GM06990 (cell line): Measurements from ENCODE around the gene UGT1A6.

Source experiments
- DNase-seq: peaks from one replicate; pipeline ENCODE4 v3.0.0-alpha.2; 2011; ENCODE audit not compliant: insufficient read length; ENCODE audit errors: extremely low read depth
- H3K27me3 ChIP-seq: replicated peaks from 2 replicates; pipeline ENCODE4 v1.6.0; 2011; ENCODE audit warnings: low read length; ENCODE audit not compliant: control insufficient read depth, insufficient read depth
- H3K36me3 ChIP-seq: 2 replicates; pipeline ENCODE4 v1.5.1; 2011; ENCODE audit warnings: low read length; ENCODE audit not compliant: control insufficient read depth, insufficient read depth
- H3K4me3 ChIP-seq: replicated peaks from 2 replicates; pipeline ENCODE4 v1.5.1; 2011; ENCODE audit warnings: low read depth, mild to moderate bottlenecking, control low read depth, low read length
- CTCF ChIP-seq: IDR thresholded peaks from 2 replicates; pipeline ENCODE4 v1.5.1; 2011; ENCODE audit warnings: low read length, control low read depth, mild to moderate bottlenecking, inconsistent platforms; ENCODE audit not compliant: insufficient read depth, poor library complexity, severe bottlenecking

The UGT1A6 gene

GRCh38 chr2:233803292-233803911 lies 110.7 kb downstream of the UGT1A6 start:
- DNase-seq: no peak

GRCh38 chr2:233803994-233804393 lies 111.3 kb downstream of the UGT1A6 start:
- Histone ChIP-seq H3K36me3 (no peaks in the 10 kb centered on the region), H3K27me3 (no peaks in the 10 kb centered on the region; the same call in none of the 2 replicates), H3K4me3 (no peak overlapping the region)
- DNase-seq: no peak
- no peak for TF ChIP-seq CTCF

More at GRCh38 chr2:233803292-233803911, 110.7 kb downstream of the UGT1A6 start:
- H3K4me3 ChIP-seq: no peak overlapping the region
- no peaks in the 10 kb centered on the region; the same call in 1 of the 2 replicates for H3K27me3 ChIP-seq
- TF ChIP-seq CTCF: no peak
- H3K36me3 ChIP-seq: no peaks in the 10 kb centered on the region

GRCh38 chr2:233807215-233807865 lies 114.7 kb downstream of the UGT1A6 start:
- TF ChIP-seq CTCF: no peak
- no peak for DNase-seq
- Histone ChIP-seq H3K36me3 (no peaks in the 10 kb centered on the region), H3K4me3 (no peak overlapping the region), H3K27me3 (no peaks in the 10 kb centered on the region; the same call in none of the 2 replicates)

GRCh38 chr2:233807966-233808935 lies 115.6 kb downstream of the UGT1A6 start:
- no peak for TF ChIP-seq CTCF

GRCh38 chr2:233810385-233810784 lies 117.7 kb downstream of the UGT1A6 start:
- H3K36me3 ChIP-seq: no peaks in the 10 kb centered on the region
- no peak overlapping the region for H3K4me3 ChIP-seq
- DNase-seq: no peak
- TF ChIP-seq CTCF: no peak
- no peaks in the 10 kb centered on the region; the same call in none of the 2 replicates for H3K27me3 ChIP-seq

More at GRCh38 chr2:233807966-233808935, 115.6 kb downstream of the UGT1A6 start:
- no peak overlapping the region for H3K4me3 ChIP-seq
- DNase-seq: no peak
- no peaks in the 10 kb centered on the region; the same call in none of the 2 replicates for H3K27me3 ChIP-seq
- no peaks in the 10 kb centered on the region for H3K36me3 ChIP-seq
